ENCODE measurements around the gene DENND6B.

- TF ChIP-seq EZH2 (IDR thresholded peaks at IDR 0.05; ENCODE audit: borderline replicate concordance, low read depth, low read length, severe bottlenecking) (no peak), CTCF (IDR thresholded peaks at IDR 0.05; ENCODE audit: extremely low read depth in 1 of 2, insufficient read depth in 1 of 2, low read depth in 1 of 2, low read length in 2 of 2) (no peak), POLR2AphosphoS5 (IDR thresholded peaks at IDR 0.05; ENCODE audit: insufficient read depth, low read depth, low read length) (peak; percentile 10)
Observed at GRCh38 chr22:50269970-50270665, 56.7 kb downstream of the DENND6B start, which contains the start of gene MAPK11.

All from endothelial cell of umbilical vein (primary cell).